ENCODE measurements around the gene HOXD9. TPM values are rescaled to one million over a fixed set of nuclear protein-coding genes. Genes with fewer than 3 reads are reported as not detected.
A peak's percentile ranks its signal among the peaks of the same experiment; 100 is the strongest.

HOXD9 gene
- total RNA-seq, 1 experiment from 2014 or later = not detected

- H3K18ac ChIP-seq (ENCODE audit: insufficient read length, low read depth, low read length) = no peak overlapping the region
- H3K27me3 ChIP-seq (ENCODE audit: insufficient read depth, low read length) = peaks cover 89% of the 10 kb centered on the region
- no peak overlapping the region for H3K9ac ChIP-seq (ENCODE audit: extremely low read depth, insufficient read length, low read length)
- no peak overlapping the region for H2BK20ac ChIP-seq (ENCODE audit: low read depth, low read length, poor library complexity, severe bottlenecking)
- H3K27me3 Mint-ChIP-seq (ENCODE audit: low read depth) = peaks cover 99% of the 10 kb centered on the region
- no peaks in the 10 kb centered on the region for H3K79me2 ChIP-seq (ENCODE audit: insufficient read depth, low read length)
- H3K79me1 ChIP-seq (ENCODE audit: insufficient read depth, low read depth, low read length, poor library complexity, severe bottlenecking) = no peaks in the 10 kb centered on the region
- H3K27ac Mint-ChIP-seq = no peak overlapping the region
- no peak overlapping the region for H2AFZ ChIP-seq (ENCODE audit: low read length)
- peaks cover 5 to 20% of the 10 kb centered on the region in 2 experiments for H3K9me3 Mint-ChIP-seq
- peaks cover 28 to 46% of the 10 kb centered on the region in 2 experiments for H3K4me1 Mint-ChIP-seq
- no peak for TF ChIP-seq CTCF (conservative IDR thresholded peaks at IDR 0.05)
- no peak overlapping the region for H4K5ac ChIP-seq (ENCODE audit: insufficient read length, low read depth, low read length)
- no peak overlapping the region for H2BK12ac ChIP-seq (ENCODE audit: insufficient read length, low read depth, low read length)
- no CpG with 5 or more reads among the region's 5 CpGs for WGBS (ENCODE audit: extremely low coverage, insufficient read length, low lambda C conversion rate)
- H4K91ac ChIP-seq (ENCODE audit: insufficient read length, low read depth, low read length) = no peak overlapping the region
- no peak overlapping the region for H4K8ac ChIP-seq (replicated peaks; ENCODE audit: insufficient read length, low read depth, low read length)
- no peak overlapping the region for H3K14ac ChIP-seq (ENCODE audit: insufficient read depth, low read length)
- H2BK120ac ChIP-seq (ENCODE audit: low read depth, low read length, poor library complexity, severe bottlenecking) = no peak overlapping the region
- no peaks in the 10 kb centered on the region for H3K9me3 ChIP-seq (ENCODE audit: control insufficient read depth, low read depth, low read length)
- H3K36me3 Mint-ChIP-seq (ENCODE audit: insufficient read depth in 1 of 3, low read depth in 3 of 3) = no peaks in the 10 kb centered on the region; a peak in 2 of 7 replicates
- no peaks in the 10 kb centered on the region for H4K20me1 ChIP-seq (ENCODE audit: control insufficient read depth, insufficient read depth, insufficient read length)
- H3K4me1 ChIP-seq (ENCODE audit: insufficient read depth, low read length) = peaks cover 3% of the 10 kb centered on the region; the same call in 1 of the 2 replicates
- no peak overlapping the region for H3K4me3 Mint-ChIP-seq
- no peak overlapping the region for H3K56ac ChIP-seq (ENCODE audit: insufficient read length, low read depth, low read length)
- H3K27ac ChIP-seq (ENCODE audit: insufficient read length, low read depth, low read length) = no peak overlapping the region
- no peak overlapping the region for H2AK5ac ChIP-seq (ENCODE audit: insufficient read length, low read length)
- no peak overlapping the region for H3T11ph ChIP-seq (ENCODE audit: low read length)
- H3K23me2 ChIP-seq (ENCODE audit: insufficient read length, low read depth, low read length, poor library complexity, severe bottlenecking) = peaks cover 5% of the 10 kb centered on the region
- no peak overlapping the region for H2BK15ac ChIP-seq (ENCODE audit: low read depth, low read length)
- DNase-seq = peak; percentile 19
- H2BK5ac ChIP-seq (ENCODE audit: insufficient read length, low read length) = no peak overlapping the region
- H3K4me2 ChIP-seq (ENCODE audit: insufficient read depth, insufficient read length, low read length) = no peak overlapping the region
- H3K4ac ChIP-seq (ENCODE audit: low read depth, low read length) = no peak overlapping the region
- no peak overlapping the region for H3K23ac ChIP-seq (ENCODE audit: insufficient read length, low read depth, low read length)
These were observed 20.7 kb upstream of the HOXD9 start for GRCh38 chr2:176101842-176102241.

Data from H9 (cell line).